ENCODE data around the gene TMEM44. TPM values are rescaled to one million over a fixed set of nuclear protein-coding genes. Genes with fewer than 3 reads are reported as not detected.

TMEM44 gene
- total RNA-seq, 1 experiment from 2014 or later = 13.7 TPM

DNA sequence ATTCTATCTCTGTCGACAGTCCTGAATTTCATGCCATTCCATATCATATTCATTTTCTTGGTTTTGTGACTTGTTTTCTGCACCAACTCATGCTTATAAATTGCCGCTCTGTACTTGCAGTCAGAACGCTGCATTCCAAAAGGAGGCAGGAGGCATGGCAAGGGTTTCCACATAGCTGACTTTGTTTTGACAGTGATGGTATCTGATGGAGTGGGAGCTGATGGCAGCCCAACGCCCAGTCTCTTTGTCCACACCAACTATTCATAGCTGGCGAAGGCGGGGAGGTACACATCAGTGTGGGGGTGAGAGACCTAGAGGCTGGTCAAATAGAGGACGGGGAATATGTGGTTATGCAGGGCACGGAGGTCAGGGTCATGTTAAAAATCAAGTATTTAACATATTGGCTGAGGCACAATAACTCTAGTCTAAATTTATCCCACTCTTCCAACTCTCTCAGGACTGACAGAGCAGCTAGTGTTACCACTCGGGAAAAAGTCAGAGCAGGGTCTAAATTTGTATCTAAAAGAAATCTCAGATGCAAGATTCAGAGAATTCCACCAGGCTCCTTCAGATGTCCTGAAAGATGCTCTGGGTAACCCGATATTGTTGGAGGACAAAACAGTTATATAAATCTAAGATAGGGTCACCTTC is 78.6 kb downstream of the TMEM44 start:
- Mint-ChIP-seq H3K4me3 (no peak overlapping the region), H3K9me3 (no peaks in the 10 kb centered on the region), H3K27ac (no peak overlapping the region), H3K36me3 (no peaks in the 10 kb centered on the region), H3K27me3 (ENCODE audit: low read depth) (no peaks in the 10 kb centered on the region), H3K4me1 (peaks cover 20% of the 10 kb centered on the region)
- DNase-seq (ENCODE audit: low spot score) (no peak), ATAC-seq (no peak)
- TF ChIP-seq, protein P1, sequence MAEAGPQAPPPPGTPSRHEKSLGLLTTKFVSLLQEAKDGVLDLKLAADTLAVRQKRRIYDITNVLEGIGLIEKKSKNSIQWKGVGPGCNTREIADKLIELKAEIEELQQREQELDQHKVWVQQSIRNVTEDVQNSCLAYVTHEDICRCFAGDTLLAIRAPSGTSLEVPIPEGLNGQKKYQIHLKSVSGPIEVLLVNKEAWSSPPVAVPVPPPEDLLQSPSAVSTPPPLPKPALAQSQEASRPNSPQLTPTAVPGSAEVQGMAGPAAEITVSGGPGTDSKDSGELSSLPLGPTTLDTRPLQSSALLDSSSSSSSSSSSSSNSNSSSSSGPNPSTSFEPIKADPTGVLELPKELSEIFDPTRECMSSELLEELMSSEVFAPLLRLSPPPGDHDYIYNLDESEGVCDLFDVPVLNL (CRISPR knock-in tag; IDR thresholded peaks at IDR 0.05; ENCODE audit: borderline replicate concordance, low read depth) = no peak
- TF ChIP-seq ZNF671 (CRISPR knock-in tag; IDR thresholded peaks at IDR 0.05) (no peak), GABPB1 (CRISPR knock-in tag; IDR thresholded peaks at IDR 0.05) (no peak), ZNF121 (CRISPR knock-in tag; IDR thresholded peaks at IDR 0.05) (no peak)
- POLR2A ChIA-PET = no interaction called here
- CTCF ChIA-PET = interaction anchor here (1.1 kb wide), 1 partner anchor 209 kb away, joined by 3 read pairs; no protein-coding TSS in a partner anchor

DNA sequence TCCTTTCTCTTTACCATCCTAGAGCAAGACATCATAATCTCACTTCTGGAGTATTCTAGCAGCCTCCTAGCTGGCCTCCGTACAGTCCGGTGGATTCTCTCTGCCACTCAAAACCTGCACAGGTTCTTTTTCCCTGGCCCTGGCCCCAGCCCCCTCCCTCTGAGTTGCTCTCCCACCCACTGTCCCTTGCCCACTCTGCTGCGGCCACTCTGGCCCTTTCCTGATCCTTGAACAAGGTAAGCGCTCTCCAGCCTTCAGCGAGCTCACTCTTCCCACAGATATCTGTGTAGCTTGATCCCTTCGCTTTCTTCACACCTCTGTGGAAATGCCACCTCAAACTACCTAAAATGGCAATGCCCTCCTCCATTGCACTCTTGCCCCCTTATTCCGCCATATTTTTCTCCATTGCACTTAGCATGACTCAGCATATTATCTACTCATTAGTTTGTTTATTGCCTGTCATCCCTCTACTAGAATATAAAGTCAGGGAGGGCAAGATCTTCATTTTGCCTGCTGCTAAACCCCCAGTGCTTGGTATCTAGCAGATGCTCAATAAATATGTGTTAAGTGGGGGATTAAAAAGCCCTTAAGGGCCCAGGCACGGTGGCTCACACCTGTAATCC is 80.8 kb downstream of the TMEM44 start:
- Mint-ChIP-seq H3K4me3 (no peak overlapping the region), H3K4me1 (peaks cover 18% of the 10 kb centered on the region), H3K9me3 (peaks cover 1% of the 10 kb centered on the region), H3K27ac (no peak overlapping the region), H3K36me3 (peaks cover under 1% of the 10 kb centered on the region), H3K27me3 (ENCODE audit: low read depth) (no peaks in the 10 kb centered on the region)
- ATAC-seq (no peak), DNase-seq (ENCODE audit: low spot score) (no peak)
- CTCF ChIA-PET = no interaction called here
- TF ChIP-seq, protein P2, sequence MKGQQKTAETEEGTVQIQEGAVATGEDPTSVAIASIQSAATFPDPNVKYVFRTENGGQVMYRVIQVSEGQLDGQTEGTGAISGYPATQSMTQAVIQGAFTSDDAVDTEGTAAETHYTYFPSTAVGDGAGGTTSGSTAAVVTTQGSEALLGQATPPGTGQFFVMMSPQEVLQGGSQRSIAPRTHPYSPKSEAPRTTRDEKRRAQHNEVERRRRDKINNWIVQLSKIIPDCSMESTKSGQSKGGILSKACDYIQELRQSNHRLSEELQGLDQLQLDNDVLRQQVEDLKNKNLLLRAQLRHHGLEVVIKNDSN (CRISPR knock-in tag; IDR thresholded peaks at IDR 0.05) = no peak
- TF ChIP-seq, protein P3, sequence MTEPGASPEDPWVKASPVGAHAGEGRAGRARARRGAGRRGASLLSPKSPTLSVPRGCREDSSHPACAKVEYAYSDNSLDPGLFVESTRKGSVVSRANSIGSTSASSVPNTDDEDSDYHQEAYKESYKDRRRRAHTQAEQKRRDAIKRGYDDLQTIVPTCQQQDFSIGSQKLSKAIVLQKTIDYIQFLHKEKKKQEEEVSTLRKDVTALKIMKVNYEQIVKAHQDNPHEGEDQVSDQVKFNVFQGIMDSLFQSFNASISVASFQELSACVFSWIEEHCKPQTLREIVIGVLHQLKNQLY (CRISPR knock-in tag; IDR thresholded peaks at IDR 0.05) = no peak
- TF ChIP-seq EMX1 (CRISPR knock-in tag; IDR thresholded peaks at IDR 0.05) (no peak), RELA (CRISPR knock-in tag; IDR thresholded peaks at IDR 0.05; ENCODE audit: borderline replicate concordance) (no peak), HMGA2 (CRISPR knock-in tag; IDR thresholded peaks at IDR 0.05) (no peak), NFE2L1 (CRISPR knock-in tag; IDR thresholded peaks at IDR 0.05) (peak; percentile 63; the same call in 1 of the 2 replicates), KAT7 (CRISPR knock-in tag; IDR thresholded peaks at IDR 0.05; ENCODE audit: borderline replicate concordance) (no peak)
- TF ChIP-seq, protein P4, sequence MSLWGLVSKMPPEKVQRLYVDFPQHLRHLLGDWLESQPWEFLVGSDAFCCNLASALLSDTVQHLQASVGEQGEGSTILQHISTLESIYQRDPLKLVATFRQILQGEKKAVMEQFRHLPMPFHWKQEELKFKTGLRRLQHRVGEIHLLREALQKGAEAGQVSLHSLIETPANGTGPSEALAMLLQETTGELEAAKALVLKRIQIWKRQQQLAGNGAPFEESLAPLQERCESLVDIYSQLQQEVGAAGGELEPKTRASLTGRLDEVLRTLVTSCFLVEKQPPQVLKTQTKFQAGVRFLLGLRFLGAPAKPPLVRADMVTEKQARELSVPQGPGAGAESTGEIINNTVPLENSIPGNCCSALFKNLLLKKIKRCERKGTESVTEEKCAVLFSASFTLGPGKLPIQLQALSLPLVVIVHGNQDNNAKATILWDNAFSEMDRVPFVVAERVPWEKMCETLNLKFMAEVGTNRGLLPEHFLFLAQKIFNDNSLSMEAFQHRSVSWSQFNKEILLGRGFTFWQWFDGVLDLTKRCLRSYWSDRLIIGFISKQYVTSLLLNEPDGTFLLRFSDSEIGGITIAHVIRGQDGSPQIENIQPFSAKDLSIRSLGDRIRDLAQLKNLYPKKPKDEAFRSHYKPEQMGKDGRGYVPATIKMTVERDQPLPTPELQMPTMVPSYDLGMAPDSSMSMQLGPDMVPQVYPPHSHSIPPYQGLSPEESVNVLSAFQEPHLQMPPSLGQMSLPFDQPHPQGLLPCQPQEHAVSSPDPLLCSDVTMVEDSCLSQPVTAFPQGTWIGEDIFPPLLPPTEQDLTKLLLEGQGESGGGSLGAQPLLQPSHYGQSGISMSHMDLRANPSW (CRISPR knock-in tag; conservative IDR thresholded peaks at IDR 0.05; ENCODE audit: low read depth) = no peak
- POLR2A ChIA-PET = no interaction called here

DNA sequence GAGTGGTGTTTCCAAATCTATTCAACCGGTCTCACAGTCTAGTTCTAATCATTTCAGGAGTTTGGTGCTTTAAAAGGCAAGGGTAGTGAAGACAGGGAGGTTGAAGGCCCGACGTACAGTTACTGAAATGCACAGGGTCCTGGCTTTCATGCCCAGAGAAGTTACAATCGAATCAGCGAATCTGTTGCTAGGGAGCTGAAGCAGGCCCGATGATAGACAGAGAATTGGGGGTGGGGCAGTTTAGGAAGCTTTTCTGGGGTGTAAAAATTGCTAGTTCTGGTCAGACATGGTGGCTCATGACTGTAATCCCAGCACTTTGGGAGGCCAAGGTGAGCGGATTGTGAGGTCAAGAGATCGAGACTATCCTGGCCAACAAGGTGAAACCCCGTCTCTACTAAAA is 83.4 kb downstream of the TMEM44 start:
- no peaks in the 10 kb centered on the region for H3K27me3 Mint-ChIP-seq (ENCODE audit: low read depth)
- ChIA-PET CTCF (no interaction called here), POLR2A (no interaction called here)
- H3K36me3 Mint-ChIP-seq = peaks cover 6% of the 10 kb centered on the region
- ATAC-seq (no peak), DNase-seq (ENCODE audit: low spot score) (no peak)
- H3K4me1 Mint-ChIP-seq = no peaks in the 10 kb centered on the region
- no peak overlapping the region for H3K27ac Mint-ChIP-seq
- peaks cover 13% of the 10 kb centered on the region for H3K9me3 Mint-ChIP-seq
- H3K4me3 Mint-ChIP-seq = no peak overlapping the region
- TF ChIP-seq SMAD3 (CRISPR knock-in tag; IDR thresholded peaks at IDR 0.05; ENCODE audit: borderline replicate concordance) = no peak
- TF ChIP-seq, protein P5, sequence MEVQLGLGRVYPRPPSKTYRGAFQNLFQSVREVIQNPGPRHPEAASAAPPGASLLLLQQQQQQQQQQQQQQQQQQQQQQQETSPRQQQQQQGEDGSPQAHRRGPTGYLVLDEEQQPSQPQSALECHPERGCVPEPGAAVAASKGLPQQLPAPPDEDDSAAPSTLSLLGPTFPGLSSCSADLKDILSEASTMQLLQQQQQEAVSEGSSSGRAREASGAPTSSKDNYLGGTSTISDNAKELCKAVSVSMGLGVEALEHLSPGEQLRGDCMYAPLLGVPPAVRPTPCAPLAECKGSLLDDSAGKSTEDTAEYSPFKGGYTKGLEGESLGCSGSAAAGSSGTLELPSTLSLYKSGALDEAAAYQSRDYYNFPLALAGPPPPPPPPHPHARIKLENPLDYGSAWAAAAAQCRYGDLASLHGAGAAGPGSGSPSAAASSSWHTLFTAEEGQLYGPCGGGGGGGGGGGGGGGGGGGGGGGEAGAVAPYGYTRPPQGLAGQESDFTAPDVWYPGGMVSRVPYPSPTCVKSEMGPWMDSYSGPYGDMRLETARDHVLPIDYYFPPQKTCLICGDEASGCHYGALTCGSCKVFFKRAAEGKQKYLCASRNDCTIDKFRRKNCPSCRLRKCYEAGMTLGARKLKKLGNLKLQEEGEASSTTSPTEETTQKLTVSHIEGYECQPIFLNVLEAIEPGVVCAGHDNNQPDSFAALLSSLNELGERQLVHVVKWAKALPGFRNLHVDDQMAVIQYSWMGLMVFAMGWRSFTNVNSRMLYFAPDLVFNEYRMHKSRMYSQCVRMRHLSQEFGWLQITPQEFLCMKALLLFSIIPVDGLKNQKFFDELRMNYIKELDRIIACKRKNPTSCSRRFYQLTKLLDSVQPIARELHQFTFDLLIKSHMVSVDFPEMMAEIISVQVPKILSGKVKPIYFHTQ (CRISPR knock-in tag; IDR thresholded peaks at IDR 0.05) = no peak
- TF ChIP-seq, protein P6, sequence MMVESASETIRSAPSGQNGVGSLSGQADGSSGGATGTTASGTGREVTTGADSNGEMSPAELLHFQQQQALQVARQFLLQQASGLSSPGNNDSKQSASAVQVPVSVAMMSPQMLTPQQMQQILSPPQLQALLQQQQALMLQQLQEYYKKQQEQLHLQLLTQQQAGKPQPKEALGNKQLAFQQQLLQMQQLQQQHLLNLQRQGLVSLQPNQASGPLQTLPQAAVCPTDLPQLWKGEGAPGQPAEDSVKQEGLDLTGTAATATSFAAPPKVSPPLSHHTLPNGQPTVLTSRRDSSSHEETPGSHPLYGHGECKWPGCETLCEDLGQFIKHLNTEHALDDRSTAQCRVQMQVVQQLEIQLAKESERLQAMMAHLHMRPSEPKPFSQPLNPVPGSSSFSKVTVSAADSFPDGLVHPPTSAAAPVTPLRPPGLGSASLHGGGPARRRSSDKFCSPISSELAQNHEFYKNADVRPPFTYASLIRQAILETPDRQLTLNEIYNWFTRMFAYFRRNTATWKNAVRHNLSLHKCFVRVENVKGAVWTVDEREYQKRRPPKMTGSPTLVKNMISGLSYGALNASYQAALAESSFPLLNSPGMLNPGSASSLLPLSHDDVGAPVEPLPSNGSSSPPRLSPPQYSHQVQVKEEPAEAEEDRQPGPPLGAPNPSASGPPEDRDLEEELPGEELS (CRISPR knock-in tag; IDR thresholded peaks at IDR 0.05) = no peak
- TF ChIP-seq TEAD4 (CRISPR knock-in tag; IDR thresholded peaks at IDR 0.05) = no peak
- no peak for TF ChIP-seq KAT7 (CRISPR knock-in tag; IDR thresholded peaks at IDR 0.05; ENCODE audit: borderline replicate concordance)
- no peak for TF ChIP-seq FOXK1 (CRISPR knock-in tag; IDR thresholded peaks at IDR 0.05)
- TF ChIP-seq, protein P4 (CRISPR knock-in tag; conservative IDR thresholded peaks at IDR 0.05; ENCODE audit: low read depth) = no peak
- no peak for TF ChIP-seq NFYB (CRISPR knock-in tag; conservative IDR thresholded peaks at IDR 0.05; ENCODE audit: low read depth)

All from WTC11 (cell line).